KOPT-K1 (cell line): Measurements from ENCODE around the gene CENPB.
A peak's percentile ranks its signal among the peaks of the same experiment; 100 is the strongest.
"Not testable (repeated sequence)": the region's sequence is repeated elsewhere in the genome, so short reads cannot be mapped to it uniquely, and the experiment has no call there.

Experiments used
- H3K27ac ChIP-seq: fragments of 200-600 bp; sonication (generic); 2 replicates; pipeline ENCODE4 v1.5.1; 2016; ENCODE audit warnings: antibody characterized with exemption, mild to moderate bottlenecking, low read depth, low read length; ENCODE audit not compliant: poor library complexity, severe bottlenecking
- H3K36me3 ChIP-seq: fragments of 200-600 bp; sonication (generic); 2 replicates; pipeline ENCODE4 v1.5.1; 2017; ENCODE audit warnings: antibody characterized with exemption, mild to moderate bottlenecking, low read length, moderate library complexity; ENCODE audit not compliant: insufficient read depth
- H3K9me3 ChIP-seq: fragments of 200-600 bp; sonication (generic); 2 replicates; pipeline ENCODE4 v1.5.1; 2017; ENCODE audit warnings: antibody characterized with exemption, low read length, mild to moderate bottlenecking; ENCODE audit not compliant: insufficient read depth, poor library complexity, severe bottlenecking

Gene CENPB

DNA sequence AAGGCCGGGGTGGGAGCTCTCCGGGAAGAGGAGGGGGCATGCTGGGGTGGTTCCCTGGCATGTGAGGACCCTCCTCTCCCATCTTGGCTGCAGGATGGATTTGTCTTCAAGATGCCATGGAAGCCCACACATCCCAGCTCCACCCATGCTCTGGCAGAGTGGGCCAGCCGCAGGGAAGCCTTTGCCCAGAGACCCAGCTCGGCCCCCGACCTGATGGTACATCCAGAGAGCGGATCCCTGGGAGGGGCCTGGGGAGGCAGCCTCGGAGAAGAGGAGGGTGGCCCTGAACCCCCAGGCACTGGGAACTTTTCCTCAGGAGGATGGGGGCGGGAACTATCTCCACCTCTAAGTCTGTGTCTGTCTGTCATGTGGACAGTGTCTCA lies 14.3 kb upstream of the CENPB start:
- Histone ChIP-seq H3K36me3 (peaks cover 80% of the 10 kb centered on the region), H3K9me3 (no peaks in the 10 kb centered on the region), H3K27ac (no peak overlapping the region)

- Histone ChIP-seq H3K27ac (peak overlapping the region; percentile 90), H3K36me3 (peaks cover 75% of the 10 kb centered on the region), H3K9me3 (no peaks in the 10 kb centered on the region)
Observed at GRCh38 chr20:3800256-3800877, 13.8 kb upstream of the CENPB start.

DNA sequence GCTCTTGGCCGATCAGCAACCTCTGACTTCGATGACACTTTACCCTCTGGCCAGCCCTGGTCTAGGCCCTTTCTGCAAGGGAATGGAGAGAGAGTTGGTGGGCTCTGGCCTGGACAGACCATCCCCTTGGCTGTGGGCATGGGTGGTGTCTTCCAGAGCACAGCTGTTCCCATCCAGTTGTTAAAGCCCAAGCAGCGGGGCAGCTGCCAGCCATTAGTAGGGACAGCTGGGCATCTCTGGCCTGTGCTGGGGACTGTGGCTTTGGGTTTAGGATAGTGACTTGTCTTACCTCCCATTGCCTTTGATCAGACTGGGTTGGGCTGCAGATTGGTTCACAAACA lies 12.3 kb upstream of the CENPB start:
- H3K27ac ChIP-seq: peak overlapping the region; percentile 90
- H3K9me3 ChIP-seq: no peaks in the 10 kb centered on the region
- peaks cover 60% of the 10 kb centered on the region for H3K36me3 ChIP-seq

- Histone ChIP-seq H3K9me3 (no peaks in the 10 kb centered on the region), H3K27ac (peak overlapping the region; percentile 90), H3K36me3 (peaks cover 55% of the 10 kb centered on the region)
Observed at GRCh38 chr20:3798373-3798768, 11.8 kb upstream of the CENPB start.

DNA sequence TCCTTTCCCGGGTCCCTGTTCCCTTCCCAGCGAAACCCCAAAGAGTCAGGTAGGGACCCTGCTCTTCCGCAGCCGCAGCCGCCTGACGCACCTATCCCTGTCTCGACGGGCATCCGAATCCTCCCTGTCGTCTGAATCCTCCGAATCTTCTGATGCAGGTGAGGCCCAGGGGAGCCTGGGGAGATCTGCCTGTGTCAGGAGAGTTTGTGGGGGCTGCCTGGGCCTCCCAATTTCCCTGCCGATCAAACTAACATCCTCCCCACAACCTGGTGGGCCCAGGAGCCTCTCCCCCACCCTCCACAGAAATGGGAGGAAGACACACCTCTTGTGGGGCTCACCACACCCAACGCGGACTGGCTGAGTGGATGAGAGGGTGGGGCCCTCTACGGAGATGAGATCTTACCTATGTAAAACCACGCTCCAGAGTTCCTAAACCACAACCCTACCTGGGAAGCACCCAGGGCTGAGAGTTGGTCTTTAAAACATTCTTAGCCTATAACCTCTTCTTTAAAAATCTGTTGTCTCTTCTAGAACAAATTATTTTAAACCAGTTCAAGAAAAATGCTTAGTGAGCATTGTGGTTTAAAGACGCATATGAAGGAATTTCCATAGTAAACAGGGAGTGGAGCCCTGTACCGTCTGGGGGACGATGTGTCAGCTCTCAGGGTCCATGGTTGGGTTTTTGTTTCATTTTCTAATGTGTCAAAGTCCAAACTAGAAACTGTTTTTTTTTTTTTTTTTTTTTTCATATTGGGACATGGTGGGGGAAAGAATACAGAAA lies 11.2 kb upstream of the CENPB start:
- Histone ChIP-seq H3K9me3 (no peaks in the 10 kb centered on the region), H3K36me3 (peaks cover 49% of the 10 kb centered on the region), H3K27ac (peak overlapping the region; percentile 90)

- peaks cover 43% of the 10 kb centered on the region for H3K36me3 ChIP-seq
- peak overlapping the region; percentile 90 for H3K27ac ChIP-seq
- no peaks in the 10 kb centered on the region for H3K9me3 ChIP-seq
Observed at GRCh38 chr20:3797226-3797545, 10.6 kb upstream of the CENPB start.

DNA sequence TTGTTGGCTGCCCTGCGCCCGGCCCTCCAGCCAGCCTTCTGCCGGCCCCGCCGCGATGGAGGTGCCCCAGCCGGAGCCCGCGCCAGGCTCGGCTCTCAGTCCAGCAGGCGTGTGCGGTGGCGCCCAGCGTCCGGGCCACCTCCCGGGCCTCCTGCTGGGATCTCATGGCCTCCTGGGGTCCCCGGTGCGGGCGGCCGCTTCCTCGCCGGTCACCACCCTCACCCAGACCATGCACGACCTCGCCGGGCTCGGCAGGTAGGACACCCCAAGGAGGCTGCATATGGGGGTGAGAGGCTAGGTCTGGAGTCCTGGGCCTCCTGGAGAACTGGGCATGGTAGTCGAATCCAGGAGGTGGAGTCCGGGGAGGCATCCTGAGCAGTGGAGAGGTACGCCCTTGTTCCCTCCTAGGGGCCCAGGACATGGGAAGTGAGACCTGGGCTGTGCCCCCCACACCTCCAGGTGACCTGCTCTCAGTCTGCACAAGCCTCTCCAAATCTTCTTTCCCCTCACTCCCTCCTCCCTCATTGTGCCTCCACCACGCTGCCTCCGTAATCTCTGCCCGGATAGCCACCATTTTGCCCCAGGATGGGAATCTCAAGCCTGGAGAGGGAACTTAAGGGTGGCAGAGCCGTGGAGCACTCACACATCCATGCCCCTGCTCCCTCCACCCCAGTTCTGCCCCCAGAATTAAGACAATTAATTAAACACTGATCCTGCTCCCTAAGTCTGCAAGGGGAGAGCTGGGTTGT lies 10.1 kb upstream of the CENPB start:
- peaks cover 38% of the 10 kb centered on the region for H3K36me3 ChIP-seq
- no peaks in the 10 kb centered on the region for H3K9me3 ChIP-seq
- peak overlapping the region; percentile 90 for H3K27ac ChIP-seq

DNA sequence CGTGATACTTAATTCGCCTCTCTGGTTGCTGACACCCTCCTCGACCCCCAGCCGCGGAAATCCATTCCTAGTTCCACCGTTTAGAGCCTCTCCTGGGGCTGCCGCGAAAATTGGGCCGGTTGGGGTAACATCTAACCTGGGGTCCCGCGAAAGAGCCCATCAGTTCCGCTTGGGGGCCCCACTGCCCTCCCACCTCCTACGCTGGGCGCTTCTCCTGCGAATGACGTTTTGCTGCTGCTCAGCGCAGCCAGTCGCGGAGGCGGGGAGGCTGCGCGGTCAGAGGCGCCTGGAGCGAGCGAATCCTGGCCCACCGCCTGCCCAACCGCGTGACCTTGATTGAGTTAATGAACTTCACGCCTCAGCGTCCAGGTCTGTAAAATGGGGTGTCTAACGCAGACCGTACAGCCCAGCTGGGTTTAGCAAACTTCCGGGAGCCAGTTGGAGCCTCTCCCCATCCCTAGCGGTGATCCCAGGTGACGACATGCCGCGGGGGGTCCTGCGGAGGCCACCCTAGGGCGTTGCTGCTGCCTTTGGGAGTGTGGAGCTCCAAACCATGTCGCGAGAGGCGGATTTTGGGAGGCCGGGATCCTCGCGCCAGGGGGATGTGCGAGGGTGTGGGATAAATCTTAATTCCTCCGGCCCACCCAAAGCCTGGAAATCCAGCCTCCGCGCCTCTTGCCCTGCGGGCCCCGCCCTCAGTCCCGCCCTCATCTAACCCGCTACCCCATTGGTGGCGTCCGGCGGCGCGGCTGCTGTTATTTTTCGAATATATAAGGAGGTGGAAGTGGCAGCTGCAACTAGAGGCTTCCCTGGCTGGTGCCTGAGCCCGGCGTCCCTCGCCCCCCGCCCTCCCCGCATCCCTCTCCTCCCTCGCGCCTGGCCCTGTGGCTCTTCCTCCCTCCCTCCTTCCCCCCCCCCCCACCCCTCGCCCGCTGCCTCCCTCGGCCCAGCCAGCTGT lies 9.2 kb upstream of the CENPB start, which contains the start of gene CDC25B:
TSS of gene CDC25B (plus strand) at position 800 of the 958 bp plus-strand sequence. CDS start 222 bp downstream, outside the sequence.
- peak within 1 kb of the TSS; percentile 90 for H3K27ac ChIP-seq
- peaks cover 29% of the 10 kb centered on the region for H3K36me3 ChIP-seq
- H3K9me3 ChIP-seq: no peaks in the 10 kb centered on the region

DNA sequence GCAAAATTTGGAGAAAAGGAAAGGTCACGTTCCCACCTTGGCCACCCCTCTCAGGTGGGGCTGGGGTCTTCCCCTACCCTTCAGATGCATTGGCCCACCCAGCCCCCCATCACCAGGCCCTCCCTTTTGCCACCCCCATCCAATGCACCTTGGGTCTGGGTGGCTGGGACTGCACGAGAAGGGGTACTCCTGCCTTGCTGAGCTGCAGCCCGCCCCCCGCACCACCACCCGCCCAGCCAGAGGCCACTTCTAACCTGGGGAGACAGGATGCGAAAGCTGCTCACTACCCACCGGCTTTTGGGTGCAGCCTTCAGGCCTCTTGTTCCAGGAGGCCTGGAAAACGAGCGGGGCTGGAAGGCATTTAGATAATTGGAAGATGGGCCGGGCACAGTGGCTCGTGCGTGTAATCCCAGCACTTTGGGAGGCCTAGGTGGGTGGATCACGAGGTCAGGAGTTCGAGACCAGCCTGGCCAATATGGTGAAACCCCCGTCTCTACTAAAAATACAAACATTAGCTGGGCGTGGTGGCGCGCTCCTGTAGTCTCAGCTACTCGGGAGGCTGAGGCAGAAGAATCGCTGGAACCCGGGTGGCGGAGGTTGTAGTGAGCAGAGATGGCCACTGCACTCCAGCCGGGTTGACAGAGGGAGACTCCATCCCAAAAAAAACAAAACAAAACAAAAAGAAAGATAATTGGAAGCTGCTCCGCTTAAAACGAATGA lies 8.3 kb upstream of the CENPB start:
- Histone ChIP-seq H3K9me3 (no peaks in the 10 kb centered on the region), H3K27ac (peak overlapping the region; percentile 90), H3K36me3 (peaks cover 20% of the 10 kb centered on the region)

- H3K27ac ChIP-seq: peak overlapping the region; percentile 90
- H3K36me3 ChIP-seq: peaks cover 13% of the 10 kb centered on the region
- not testable (repeated sequence) for H3K9me3 ChIP-seq
Observed at GRCh38 chr20:3794168-3794567, 7.6 kb upstream of the CENPB start.

DNA sequence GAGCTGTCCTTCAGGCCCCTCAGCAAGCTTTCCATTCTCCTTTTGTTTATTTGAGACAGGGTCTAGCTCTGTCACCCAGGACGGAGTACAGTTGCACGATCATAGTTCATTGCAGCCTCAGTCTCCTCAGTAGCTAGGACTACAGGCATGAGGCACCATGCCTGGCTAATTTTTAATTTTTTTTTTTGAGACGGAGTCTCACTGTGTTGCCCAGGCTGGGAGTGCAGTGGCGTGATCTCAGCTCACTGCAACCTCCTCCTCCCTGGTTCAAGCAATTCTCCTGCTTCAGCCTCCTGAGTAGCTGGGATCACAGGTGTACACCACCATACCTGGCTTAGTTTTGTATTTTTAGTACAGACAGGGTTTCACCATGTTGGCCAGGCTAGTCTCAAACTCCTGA lies 2.7 kb upstream of the CENPB start:
- H3K9me3 ChIP-seq, H3K27ac ChIP-seq: not testable (repeated sequence)
- peaks cover 13% of the 10 kb centered on the region for H3K36me3 ChIP-seq

GRCh38 chr20:3788685-3789155 lies 2.2 kb upstream of the CENPB start:
- Histone ChIP-seq H3K36me3 (peaks cover 15% of the 10 kb centered on the region), H3K27ac (no peak overlapping the region), H3K9me3 (no peaks in the 10 kb centered on the region)

- H3K9me3 ChIP-seq: no peaks in the 10 kb centered on the region
- peak overlapping the region; percentile 33 for H3K27ac ChIP-seq
- peaks cover 17% of the 10 kb centered on the region for H3K36me3 ChIP-seq
Observed at GRCh38 chr20:3787324-3788014, 929 bp upstream of the CENPB start.

- Histone ChIP-seq H3K36me3 (peaks cover 17% of the 10 kb centered on the region), H3K27ac (peak overlapping the region; percentile 63), H3K9me3 (no peaks in the 10 kb centered on the region)
Observed at GRCh38 chr20:3786126-3786484, 435 bp downstream of the CENPB start.
